Retina (tissue), 1 donor: ENCODE results near the gene NEU3.
A peak's percentile ranks its signal among the peaks of the same experiment; 100 is the strongest.
"Not testable (repeated sequence)": the region's sequence is repeated elsewhere in the genome, so short reads cannot be mapped to it uniquely, and the experiment has no call there.

Experiments
- DNase-seq: peaks from one replicate; pipeline ENCODE4 v3.0.0-alpha.2; 2016

Gene NEU3

DNA sequence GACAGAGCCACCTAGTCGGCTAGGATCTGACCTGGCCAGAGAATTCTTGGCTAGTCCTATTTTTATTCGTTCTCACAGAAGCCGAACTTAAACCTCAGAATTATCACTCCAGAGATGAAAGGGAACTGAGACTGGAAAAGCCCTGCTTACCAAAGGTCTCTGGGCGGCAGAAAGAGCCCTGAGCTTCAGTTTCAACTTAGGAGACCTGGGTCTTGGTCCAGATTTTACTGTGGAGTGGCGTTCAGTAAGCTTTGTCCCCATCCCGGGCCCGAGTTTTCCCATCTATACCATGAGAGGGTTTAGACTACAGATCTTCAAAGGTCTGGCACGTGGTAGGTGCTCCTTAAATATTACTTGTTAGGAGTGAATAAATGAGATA is 516 bp downstream of the NEU3 start:
- no peak for DNase-seq

DNA sequence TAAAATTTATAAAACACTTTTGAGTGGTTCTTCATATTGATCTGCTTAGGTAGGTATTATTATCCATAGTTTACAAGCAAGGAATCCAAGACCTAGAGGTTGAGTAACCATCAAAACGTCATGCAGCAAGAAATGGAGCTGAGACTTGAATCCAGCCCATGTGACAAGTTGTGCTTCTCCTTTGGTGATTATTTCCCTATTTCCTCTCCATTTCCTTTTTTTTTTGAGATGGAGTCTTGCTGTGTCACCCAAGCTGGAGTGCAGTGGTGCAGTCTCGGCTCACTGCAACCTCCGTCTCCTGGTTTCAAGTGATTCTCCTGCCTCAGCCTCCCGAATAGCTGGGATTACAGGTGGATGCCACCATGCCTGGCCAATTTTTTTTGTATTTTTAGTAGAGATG is 1.4 kb downstream of the NEU3 start:
- not testable (repeated sequence) for DNase-seq

GRCh38 chr11:74990941-74991340 is 2.2 kb downstream of the NEU3 start:
- DNase-seq: no peak

GRCh38 chr11:74992852-74993251 is 4.1 kb downstream of the NEU3 start:
- no peak for DNase-seq

GRCh38 chr11:75000975-75001354 is 12.2 kb downstream of the NEU3 start:
- DNase-seq: no peak

DNA sequence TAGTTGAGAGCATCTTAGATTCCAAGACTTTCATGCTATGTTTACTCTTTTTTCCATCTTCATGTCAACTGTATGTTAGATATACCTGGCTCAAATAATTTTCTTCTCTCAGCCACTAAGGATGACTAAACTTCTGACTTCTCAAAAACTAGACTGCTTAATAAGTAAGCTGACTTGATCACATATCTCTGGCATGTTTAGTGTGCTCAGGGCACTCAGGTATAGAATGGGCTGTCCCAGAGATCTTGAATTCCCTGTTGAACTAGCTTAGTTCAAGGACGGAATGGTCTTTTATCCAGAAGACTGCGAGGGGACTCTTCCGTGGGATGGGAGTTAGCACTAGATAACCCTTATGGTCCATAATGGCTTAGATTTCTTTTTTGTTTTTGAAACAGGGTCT is 13.0 kb downstream of the NEU3 start:
- no peak for DNase-seq

GRCh38 chr11:75002516-75002915 is 13.8 kb downstream of the NEU3 start:
- no peak for DNase-seq

DNA sequence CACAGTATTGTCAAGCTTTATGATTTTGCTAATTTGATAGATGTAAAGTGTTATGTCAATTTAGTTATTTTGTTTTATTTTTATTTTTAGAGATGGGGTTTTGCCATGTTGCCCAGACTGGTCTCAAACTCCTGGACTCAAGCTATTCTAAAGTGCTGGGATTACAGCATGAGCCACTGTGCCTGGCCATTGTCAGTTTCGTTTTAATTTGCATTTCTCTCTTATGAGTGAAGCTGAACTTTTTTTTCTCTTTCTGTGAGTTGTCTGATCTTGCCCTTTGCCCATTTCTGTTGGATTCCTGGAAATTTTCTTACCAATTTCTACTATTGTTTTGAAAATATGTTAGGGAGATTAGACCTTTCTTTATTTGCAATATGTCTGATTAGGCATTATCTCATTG is 15.5 kb downstream of the NEU3 start:
- no peak for DNase-seq

- DNase-seq: no peak
These were observed 22.6 kb downstream of the NEU3 start for GRCh38 chr11:75011357-75011756.

GRCh38 chr11:75011872-75012271 is 23.1 kb downstream of the NEU3 start:
- no peak for DNase-seq

GRCh38 chr11:75013051-75013450 is 24.3 kb downstream of the NEU3 start:
- no peak for DNase-seq

- no peak for DNase-seq
These were observed 25.4 kb downstream of the NEU3 start for GRCh38 chr11:75014129-75014528.

GRCh38 chr11:75019200-75019599 is 30.5 kb downstream of the NEU3 start:
- DNase-seq: not testable (repeated sequence)

- DNase-seq: not testable (repeated sequence)
These were observed 31.6 kb downstream of the NEU3 start for GRCh38 chr11:75020328-75020727.

DNA sequence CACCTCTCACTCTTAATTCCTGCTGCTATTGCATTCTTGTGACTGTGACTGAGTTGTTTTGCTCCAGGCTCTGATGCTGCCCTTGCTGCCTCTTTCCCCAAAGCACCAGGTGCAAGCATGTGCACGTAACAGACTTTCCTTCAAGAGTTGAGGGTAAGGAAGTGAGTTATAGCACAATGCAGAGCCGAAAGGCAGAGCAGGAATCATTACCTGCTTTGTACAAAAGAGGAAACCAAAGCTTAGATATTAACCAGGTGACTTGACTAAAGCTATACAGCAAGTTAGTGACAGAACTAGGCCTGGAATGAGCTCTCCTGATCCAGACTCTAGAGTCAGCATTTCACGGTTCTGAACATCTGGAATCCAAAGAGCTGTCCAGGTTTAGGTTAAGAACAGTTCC is 33.6 kb downstream of the NEU3 start:
- no peak for DNase-seq

- peak; percentile 86 for DNase-seq
These were observed 34.1 kb downstream of the NEU3 start for GRCh38 chr11:75022759-75023396.

DNA sequence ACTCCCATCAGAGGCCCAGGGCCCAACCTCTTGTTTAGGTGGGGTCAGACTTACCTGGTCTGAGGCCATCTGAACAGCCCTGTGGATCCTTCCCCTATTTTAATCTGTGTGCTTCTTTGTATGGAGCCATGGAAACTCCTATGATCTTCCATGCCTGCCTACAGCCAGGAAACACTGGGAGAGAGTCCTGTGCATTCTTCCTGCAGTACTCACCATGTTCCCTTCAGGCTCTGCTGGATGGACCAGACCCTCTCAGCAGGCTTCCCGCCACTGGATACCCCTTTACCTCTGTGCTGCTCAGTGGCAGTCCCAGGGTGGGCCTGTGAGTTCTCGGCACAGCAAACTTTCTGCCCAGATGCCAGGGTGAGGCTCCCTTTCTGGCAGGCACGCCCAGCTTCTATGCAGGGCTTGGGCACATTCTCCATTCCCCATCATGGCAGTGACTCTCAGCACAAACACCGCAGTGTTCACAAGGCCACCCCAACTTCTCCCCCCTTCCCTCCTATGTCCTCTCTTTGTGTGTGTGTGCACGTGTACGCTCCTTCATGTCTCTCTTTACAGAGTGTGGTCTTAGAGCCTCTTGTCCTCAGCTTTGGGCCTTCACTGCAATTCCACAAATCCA is 34.8 kb downstream of the NEU3 start:
- no peak for DNase-seq

DNA sequence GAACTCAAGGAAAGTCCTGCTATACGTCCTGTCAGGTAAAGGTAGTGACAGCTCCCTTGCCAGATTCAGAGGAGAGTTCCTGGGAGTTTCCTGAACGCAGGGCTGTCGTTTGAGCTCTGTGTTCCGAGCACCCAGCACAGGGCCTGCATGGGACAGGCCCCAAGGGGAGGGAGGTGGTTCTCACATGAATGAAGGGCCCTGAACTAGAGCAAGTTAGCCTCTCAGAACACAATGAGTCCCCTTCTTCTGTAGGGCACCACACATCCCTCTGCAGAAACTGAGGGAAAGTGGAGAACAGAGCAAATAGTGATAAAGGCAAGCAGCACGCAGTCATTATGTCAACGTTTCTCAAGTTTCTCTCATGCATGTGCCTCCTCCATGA is 35.3 kb downstream of the NEU3 start:
- no peak for DNase-seq

GRCh38 chr11:75024764-75025211 is 36.1 kb downstream of the NEU3 start:
- no peak for DNase-seq

- no peak for DNase-seq
These were observed 36.8 kb downstream of the NEU3 start for GRCh38 chr11:75025561-75025960.

DNA sequence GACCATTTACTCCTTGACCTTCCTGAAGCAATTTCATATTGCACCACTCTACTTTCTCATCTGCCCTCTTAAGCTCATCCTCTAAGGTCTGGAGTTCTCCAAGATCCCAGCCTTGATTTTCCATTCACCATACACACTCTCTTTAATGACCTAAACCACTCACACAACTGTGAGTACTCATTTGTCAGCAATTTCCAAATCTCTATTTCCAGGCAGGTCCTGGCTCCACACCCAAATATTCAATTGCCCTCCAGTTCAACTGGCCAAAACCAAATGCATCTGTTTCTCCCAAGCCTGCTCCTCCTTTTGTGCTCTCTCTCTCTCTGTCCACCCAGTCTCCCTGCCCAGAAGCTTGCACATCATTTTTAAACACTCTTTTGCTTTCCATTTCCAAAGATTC is 39.6 kb downstream of the NEU3 start:
- no peak for DNase-seq

- peak; percentile 14 for DNase-seq
These were observed 40.0 kb downstream of the NEU3 start for GRCh38 chr11:75028724-75029123.

- DNase-seq: no peak
These were observed 41.3 kb downstream of the NEU3 start for GRCh38 chr11:75029836-75030631.

DNA sequence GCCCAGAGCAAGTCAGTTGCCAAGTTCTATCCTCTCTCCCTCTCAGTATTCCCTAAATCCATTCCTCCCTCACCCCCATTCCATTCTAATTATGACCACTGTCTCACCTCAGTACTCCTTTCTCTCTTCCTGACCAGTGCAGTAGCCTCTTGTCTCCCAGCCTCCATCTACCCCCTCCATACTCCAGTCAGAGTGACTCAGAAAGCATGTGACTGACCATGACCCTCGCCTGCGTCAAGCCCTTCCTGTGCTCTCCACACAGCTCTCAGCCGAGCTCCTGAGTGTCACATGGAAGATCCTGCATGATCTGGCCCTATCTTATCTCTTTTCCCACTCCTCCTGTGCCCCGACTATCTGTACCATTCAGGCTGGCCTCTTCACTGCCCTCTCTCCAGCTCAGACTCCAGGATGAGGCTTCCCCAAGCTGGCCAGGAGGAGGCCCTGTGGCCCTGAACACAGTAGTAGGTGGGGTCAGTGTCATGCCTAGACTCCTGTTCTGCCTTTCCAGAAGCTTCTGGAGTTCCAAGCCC is 42.6 kb downstream of the NEU3 start:
- no peak for DNase-seq
